Activated naive CD4-positive, alpha-beta T cell treated with anti-CD3 and anti-CD28 coated beads, Interleukin-2, amount 50 U/mL, for 16 hours (primary cell): Measurements from ENCODE around the gene FGFR2.

Experiments used
- DNase-seq: peaks from one replicate; pipeline ENCODE4 v3.0.0-alpha.2; 2020

FGFR2 gene

GRCh38 chr10:121598263-121599249, at the start of gene FGFR2:
Gene FGFR2 (minus strand): TSS chr10:121598444. CDS start chr10:121593817, 4,627 bp downstream.
- DNase-seq: no peak

- DNase-seq: no peak
Observed at GRCh38 chr10:121647401-121647800, 49.2 kb upstream of the FGFR2 start.

GRCh38 chr10:121645696-121646095, 47.5 kb upstream of the FGFR2 start:
- DNase-seq: no peak

- no peak for DNase-seq
Observed at GRCh38 chr10:121644501-121644900, 46.3 kb upstream of the FGFR2 start.

GRCh38 chr10:121640266-121640665, 42.0 kb upstream of the FGFR2 start:
- DNase-seq: no peak

- DNase-seq: no peak
Observed at GRCh38 chr10:121639416-121639815, 41.2 kb upstream of the FGFR2 start.

- DNase-seq: no peak
Observed at GRCh38 chr10:121637437-121637836, 39.2 kb upstream of the FGFR2 start.

GRCh38 chr10:121633056-121633455, 34.8 kb upstream of the FGFR2 start:
- no peak for DNase-seq

- no peak for DNase-seq
Observed at GRCh38 chr10:121631365-121632029, 33.3 kb upstream of the FGFR2 start.

GRCh38 chr10:121628859-121629258, 30.6 kb upstream of the FGFR2 start:
- DNase-seq: no peak

GRCh38 chr10:121627876-121628581, 29.8 kb upstream of the FGFR2 start:
- DNase-seq: no peak

GRCh38 chr10:121624836-121625486, 26.7 kb upstream of the FGFR2 start:
- DNase-seq: no peak

- no peak for DNase-seq
Observed at GRCh38 chr10:121618906-121619305, 20.7 kb upstream of the FGFR2 start.

GRCh38 chr10:121617176-121617575, 18.9 kb upstream of the FGFR2 start:
- DNase-seq: no peak

- no peak for DNase-seq
Observed at GRCh38 chr10:121616291-121616690, 18.0 kb upstream of the FGFR2 start.

- DNase-seq: no peak
Observed at GRCh38 chr10:121615836-121616235, 17.6 kb upstream of the FGFR2 start.

- no peak for DNase-seq
Observed at GRCh38 chr10:121615435-121615793, 17.2 kb upstream of the FGFR2 start.

- no peak for DNase-seq
Observed at GRCh38 chr10:121614613-121615434, 16.6 kb upstream of the FGFR2 start.

- no peak for DNase-seq
Observed at GRCh38 chr10:121613456-121613855, 15.2 kb upstream of the FGFR2 start.

GRCh38 chr10:121611393-121612159, 13.3 kb upstream of the FGFR2 start:
- DNase-seq: no peak

- no peak for DNase-seq
Observed at GRCh38 chr10:121610798-121611323, 12.6 kb upstream of the FGFR2 start.
